Measurements from ENCODE around the gene ALDH3A1. TPM values are rescaled to one million over a fixed set of nuclear protein-coding genes. Genes with fewer than 3 reads are reported as not detected.

ALDH3A1 gene
- total and polyA plus RNA-seq, 4 donors: 1.5 to 44.2 (median 13.6) TPM

- Histone ChIP-seq H3K27me3 (ENCODE audit: control insufficient read depth in 3 of 3, insufficient read depth in 3 of 3, low read length in 2 of 3) (no peaks in the 10 kb centered on the region), H3K27ac (ENCODE audit: low read depth in 1 of 2, low read length in 1 of 2) (no peak overlapping the region), H3K9ac (ENCODE audit: insufficient read depth in 1 of 2, low read length in 2 of 2) (no peak overlapping the region), H3K4me1 (ENCODE audit: control insufficient read depth in 5 of 5, insufficient read depth in 5 of 5, low read length in 5 of 5) (no peaks in the 10 kb centered on the region), H3K4me3 (no peak overlapping the region), H3K36me3 (ENCODE audit: control insufficient read depth in 4 of 4, insufficient read depth in 4 of 4, low read length in 4 of 4) (no peaks in the 10 kb centered on the region), H3K9me3 (ENCODE audit: control insufficient read depth in 4 of 4, insufficient read depth in 3 of 4, low read length in 3 of 4) (no peaks in the 10 kb centered on the region)
- no peak for TF ChIP-seq CTCF (IDR thresholded peaks at IDR 0.05; ENCODE audit: control extremely low read depth, extremely low read depth)
- no peak for ATAC-seq (ENCODE audit: insufficient read depth, low FRiP score)
- WGBS, 2 donors: 93 to 94% methylated on average over 26 of the region's 26 CpGs
- no peak for DNase-seq
Measured at GRCh38 chr17:19739241-19740201, 8.6 kb downstream of the ALDH3A1 start.

DNA sequence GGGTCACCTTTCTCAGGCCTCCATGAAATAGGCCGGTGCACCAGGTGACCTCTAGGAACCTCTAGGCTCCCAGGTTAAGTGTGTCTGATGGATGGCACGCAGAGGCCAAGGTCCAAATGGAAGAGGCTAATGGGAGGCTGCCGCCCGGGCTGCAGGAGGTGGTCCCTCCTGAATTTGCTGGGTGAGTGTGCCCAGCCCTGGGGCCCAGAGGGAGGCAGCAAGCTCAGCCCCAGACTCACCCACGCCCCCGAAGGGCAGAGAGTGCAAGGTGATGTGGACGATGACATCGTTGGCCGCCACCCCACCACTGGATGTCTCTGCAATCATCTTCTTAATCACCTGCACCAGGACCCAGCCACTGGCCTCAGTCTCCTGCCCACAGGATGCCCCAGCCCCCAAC lies 9.3 kb downstream of the ALDH3A1 start:
- no peak overlapping the region for H3K27ac ChIP-seq (ENCODE audit: low read depth in 1 of 2, low read length in 1 of 2)
- H3K4me1 ChIP-seq (ENCODE audit: control insufficient read depth in 5 of 5, insufficient read depth in 5 of 5, low read length in 5 of 5): no peaks in the 10 kb centered on the region
- DNase-seq (no peak), ATAC-seq (ENCODE audit: insufficient read depth, low FRiP score) (no peak)
- H3K4me3 ChIP-seq: no peak overlapping the region
- H3K27me3 ChIP-seq (ENCODE audit: control insufficient read depth in 3 of 3, insufficient read depth in 3 of 3, low read length in 2 of 3): no peaks in the 10 kb centered on the region
- H3K9ac ChIP-seq (ENCODE audit: insufficient read depth in 1 of 2, low read length in 2 of 2): no peak overlapping the region
- no peaks in the 10 kb centered on the region for H3K36me3 ChIP-seq (ENCODE audit: control insufficient read depth in 4 of 4, insufficient read depth in 4 of 4, low read length in 4 of 4)
- TF ChIP-seq CTCF (IDR thresholded peaks at IDR 0.05; ENCODE audit: control extremely low read depth, extremely low read depth): no peak
- no peaks in the 10 kb centered on the region for H3K9me3 ChIP-seq (ENCODE audit: control insufficient read depth in 4 of 4, insufficient read depth in 3 of 4, low read length in 3 of 4)
- 96 to 97% methylated on average over 9 of the region's 9 CpGs for WGBS, 2 donors

DNA sequence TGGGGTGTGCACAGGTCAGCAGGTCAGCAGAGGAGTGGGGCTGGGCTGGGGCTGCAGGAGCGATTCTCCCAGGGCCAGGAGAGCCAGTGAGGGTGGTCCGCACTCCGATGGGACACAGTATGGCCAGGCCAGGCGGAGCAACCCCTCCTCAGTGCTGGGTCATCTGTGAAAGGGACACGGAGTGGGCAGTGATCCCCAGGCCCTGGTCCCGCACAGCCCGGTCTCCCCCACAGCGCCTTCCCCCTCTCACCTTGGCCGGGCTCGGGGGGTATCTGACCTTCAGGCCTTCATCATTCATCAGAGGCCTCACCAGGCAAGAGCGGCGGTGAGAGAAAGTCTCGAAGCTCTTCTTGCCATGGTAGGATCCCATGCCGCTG lies 10.0 kb downstream of the ALDH3A1 start:
- Histone ChIP-seq H3K9me3 (ENCODE audit: control insufficient read depth in 4 of 4, insufficient read depth in 3 of 4, low read length in 3 of 4) (no peaks in the 10 kb centered on the region), H3K4me1 (ENCODE audit: control insufficient read depth in 5 of 5, insufficient read depth in 5 of 5, low read length in 5 of 5) (no peaks in the 10 kb centered on the region), H3K4me3 (no peak overlapping the region), H3K27me3 (ENCODE audit: control insufficient read depth in 3 of 3, insufficient read depth in 3 of 3, low read length in 2 of 3) (no peaks in the 10 kb centered on the region), H3K36me3 (ENCODE audit: control insufficient read depth in 4 of 4, insufficient read depth in 4 of 4, low read length in 4 of 4) (no peaks in the 10 kb centered on the region), H3K9ac (ENCODE audit: insufficient read depth in 1 of 2, low read length in 2 of 2) (no peak overlapping the region), H3K27ac (ENCODE audit: low read depth in 1 of 2, low read length in 1 of 2) (no peak overlapping the region)
- TF ChIP-seq CTCF (IDR thresholded peaks at IDR 0.05; ENCODE audit: control extremely low read depth, extremely low read depth): no peak
- ATAC-seq (ENCODE audit: insufficient read depth, low FRiP score) (no peak), DNase-seq (no peak)
- WGBS, 2 donors: 95 to 97% methylated on average over 14 of the region's 14 CpGs

Data from lung (tissue), 12 donors.